ENCODE measurements around the gene SLC6A3. TPM values are rescaled to one million over a fixed set of nuclear protein-coding genes. Genes with fewer than 3 reads are reported as not detected.

Gene SLC6A3
- polyA plus RNA-seq, 6 donors from 2014 or later = 0.09 TPM; not detected in 5

- H3K27ac Mint-ChIP-seq = peak overlapping the region; percentile 98 to 100 (median 99)
- peaks cover 7 to 10% of the 10 kb centered on the region in 2 donors for H3K36me3 Mint-ChIP-seq
- ATAC-seq (ENCODE audit: low read depth in 2 of 2) = no peak
- no peaks in the 10 kb centered on the region for H3K27me3 Mint-ChIP-seq
- no peaks in the 10 kb centered on the region for H3K9me3 Mint-ChIP-seq
- peak overlapping the region in 7 of 8 donors; percentile 76 to 92 (median 87) for H3K4me3 Mint-ChIP-seq
- peaks cover 60 to 87% (median 75%) of the 10 kb centered on the region in 3 donors for H3K4me1 Mint-ChIP-seq
- DNase-seq = no peak
These were observed 38.9 kb upstream of the SLC6A3 start for GRCh38 chr5:1483856-1484729.

DNA sequence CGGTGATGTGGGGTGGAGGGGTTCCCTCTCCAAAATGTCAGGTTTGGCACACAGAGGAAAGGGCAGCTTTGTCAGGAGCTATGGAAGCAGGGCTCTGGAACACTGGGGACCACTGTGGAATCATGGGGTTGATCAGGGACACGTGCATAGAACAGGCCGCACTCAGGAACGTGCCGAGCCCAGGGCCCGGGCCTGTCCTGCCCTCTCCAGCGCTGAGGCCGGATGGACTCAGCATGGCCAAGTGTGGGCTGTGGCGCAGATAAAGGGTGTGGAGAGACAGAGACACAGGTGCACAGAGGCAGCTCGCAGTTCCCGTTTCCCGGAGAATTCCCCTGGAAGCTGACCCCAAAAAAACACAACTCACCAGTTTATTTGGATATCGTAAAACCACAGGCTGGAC is 37.8 kb upstream of the SLC6A3 start:
- Mint-ChIP-seq H3K36me3 (peaks cover 2 to 7% of the 10 kb centered on the region in 2 donors), H3K27me3 (no peaks in the 10 kb centered on the region), H3K4me1 (peaks cover 53 to 85% (median 67%) of the 10 kb centered on the region in 3 donors), H3K27ac (peak overlapping the region; percentile 81 to 98 (median 94)), H3K4me3 (peak overlapping the region in 6 of 8 donors; percentile 44 to 77 (median 68)), H3K9me3 (no peaks in the 10 kb centered on the region)
- ATAC-seq (ENCODE audit: low read depth in 2 of 2) (no peak), DNase-seq (no peak)

DNA sequence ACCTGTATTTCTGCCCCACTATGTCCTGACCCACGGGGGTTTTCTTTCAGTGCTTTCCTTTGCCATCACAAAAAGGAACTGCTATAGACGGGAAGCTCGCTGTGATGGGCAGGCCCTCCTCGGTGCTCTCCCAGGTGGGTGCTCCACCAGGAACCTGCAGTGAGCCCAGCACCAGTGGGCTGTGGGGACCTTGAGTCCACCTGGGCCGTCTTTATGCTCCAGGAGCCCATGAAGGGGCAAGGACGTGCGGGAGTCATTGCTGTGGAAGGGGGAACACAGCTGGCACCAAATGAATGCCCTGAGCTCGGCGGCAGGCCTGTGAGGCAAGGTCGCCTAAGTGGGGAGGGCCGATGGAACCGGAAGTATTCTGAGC is 36.7 kb upstream of the SLC6A3 start:
- H3K4me1 Mint-ChIP-seq = peaks cover 48 to 75% (median 59%) of the 10 kb centered on the region in 3 donors
- H3K9me3 Mint-ChIP-seq = no peaks in the 10 kb centered on the region
- ATAC-seq (ENCODE audit: low read depth in 2 of 2) = no peak
- H3K27ac Mint-ChIP-seq = peak overlapping the region; percentile 76 to 99 (median 97)
- no peak for DNase-seq
- no peaks in the 10 kb centered on the region for H3K27me3 Mint-ChIP-seq
- peak overlapping the region in 6 of 8 donors; percentile 41 to 79 (median 63) for H3K4me3 Mint-ChIP-seq
- H3K36me3 Mint-ChIP-seq = no peaks in the 10 kb centered on the region

DNA sequence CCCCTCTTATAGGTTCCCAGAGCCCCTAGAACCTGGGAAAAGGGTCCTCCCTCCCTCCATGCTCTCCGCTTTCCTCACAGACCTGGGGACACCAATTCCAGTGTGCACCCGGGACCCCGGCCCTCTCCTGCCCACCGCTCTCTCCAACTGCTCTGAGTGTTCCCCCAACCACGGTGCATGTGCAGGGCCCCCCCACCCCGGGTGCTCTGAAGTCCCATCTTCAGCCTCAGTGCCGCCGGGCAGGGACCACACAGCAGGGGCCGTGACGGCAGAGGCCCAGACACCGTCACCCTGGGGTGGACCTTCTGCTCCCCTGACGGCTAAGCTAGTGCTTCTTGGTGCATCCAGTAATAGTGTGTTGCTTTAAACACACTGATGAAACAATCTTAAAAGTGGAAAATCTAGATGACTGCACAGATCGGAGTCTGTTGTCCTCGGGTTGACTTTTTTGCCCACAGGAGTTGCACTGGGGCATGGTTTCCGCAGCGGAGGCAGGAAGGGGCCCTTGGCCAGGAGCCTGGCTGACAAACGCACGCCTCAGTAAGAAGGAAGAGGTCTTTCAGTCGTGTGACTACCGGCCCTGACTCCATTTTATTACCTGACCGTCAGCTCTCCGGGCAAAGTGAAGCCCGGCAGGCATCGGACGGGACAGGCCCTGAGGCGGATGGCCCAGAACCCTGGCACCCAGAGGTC is 36.2 kb upstream of the SLC6A3 start:
- no peak for DNase-seq
- no peaks in the 10 kb centered on the region for H3K9me3 Mint-ChIP-seq
- no peak for ATAC-seq (ENCODE audit: low read depth in 2 of 2)
- H3K4me1 Mint-ChIP-seq = peaks cover 48 to 70% (median 56%) of the 10 kb centered on the region in 3 donors
- peak overlapping the region; percentile 76 to 99 (median 97) for H3K27ac Mint-ChIP-seq
- H3K36me3 Mint-ChIP-seq = no peaks in the 10 kb centered on the region
- peak overlapping the region in 7 of 8 donors; percentile 3 to 79 (median 63) for H3K4me3 Mint-ChIP-seq
- no peaks in the 10 kb centered on the region for H3K27me3 Mint-ChIP-seq

- Mint-ChIP-seq H3K4me3 (peak overlapping the region in 2 of 8 donors; percentile 63 to 77), H3K36me3 (no peaks in the 10 kb centered on the region), H3K27me3 (no peaks in the 10 kb centered on the region), H3K27ac (peak overlapping the region in 5 of 6 donors; percentile 97 to 99 (median 98)), H3K9me3 (no peaks in the 10 kb centered on the region), H3K4me1 (peaks cover 48 to 64% (median 50%) of the 10 kb centered on the region in 3 donors)
- no peak for DNase-seq
- no peak for ATAC-seq (ENCODE audit: low read depth in 2 of 2)
These were observed 35.6 kb upstream of the SLC6A3 start for GRCh38 chr5:1480806-1481205.

- Mint-ChIP-seq H3K4me3 (peak overlapping the region; percentile 16 to 84 (median 51)), H3K27ac (peak overlapping the region; percentile 80 to 99 (median 98)), H3K4me1 (peaks cover 45 to 59% (median 46%) of the 10 kb centered on the region in 3 donors), H3K9me3 (no peaks in the 10 kb centered on the region), H3K36me3 (no peaks in the 10 kb centered on the region), H3K27me3 (no peaks in the 10 kb centered on the region)
- DNase-seq (no peak), ATAC-seq (ENCODE audit: low read depth in 2 of 2) (peak in 1 of 2 donors; percentile 5)
These were observed 35.0 kb upstream of the SLC6A3 start for GRCh38 chr5:1480217-1480616.

DNA sequence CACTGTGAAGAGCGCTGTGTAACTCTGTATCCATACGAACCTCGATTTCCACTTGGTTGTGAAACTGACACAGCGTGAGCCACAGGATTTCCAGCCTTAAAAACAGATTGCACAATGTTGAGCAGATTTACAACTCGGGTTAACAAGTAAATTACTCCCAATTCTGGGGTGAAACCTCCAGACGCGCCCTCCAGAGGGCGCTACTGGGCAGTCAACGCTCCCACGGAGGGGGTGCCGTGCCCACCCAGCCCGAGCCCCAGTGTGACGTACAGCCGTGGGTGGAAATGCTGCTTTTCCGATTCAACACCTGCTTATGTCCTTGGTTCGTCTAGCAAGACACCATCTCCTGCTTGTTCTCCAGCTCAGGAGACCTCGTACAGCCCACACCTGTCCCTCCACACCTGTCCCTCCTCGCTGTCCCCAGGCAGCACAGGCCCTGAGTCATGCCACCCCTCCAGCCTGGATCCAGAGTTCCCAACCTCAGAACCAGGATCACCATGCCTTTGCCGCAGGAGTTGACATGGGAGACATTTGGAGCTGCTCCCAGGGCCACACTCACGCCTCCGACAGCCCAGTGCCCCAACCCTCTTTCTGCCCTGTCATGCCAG is 34.4 kb upstream of the SLC6A3 start:
- H3K27ac Mint-ChIP-seq = peak overlapping the region; percentile 80 to 99 (median 98)
- peaks cover 39 to 54% (median 41%) of the 10 kb centered on the region in 3 donors for H3K4me1 Mint-ChIP-seq
- H3K9me3 Mint-ChIP-seq = no peaks in the 10 kb centered on the region

DNA sequence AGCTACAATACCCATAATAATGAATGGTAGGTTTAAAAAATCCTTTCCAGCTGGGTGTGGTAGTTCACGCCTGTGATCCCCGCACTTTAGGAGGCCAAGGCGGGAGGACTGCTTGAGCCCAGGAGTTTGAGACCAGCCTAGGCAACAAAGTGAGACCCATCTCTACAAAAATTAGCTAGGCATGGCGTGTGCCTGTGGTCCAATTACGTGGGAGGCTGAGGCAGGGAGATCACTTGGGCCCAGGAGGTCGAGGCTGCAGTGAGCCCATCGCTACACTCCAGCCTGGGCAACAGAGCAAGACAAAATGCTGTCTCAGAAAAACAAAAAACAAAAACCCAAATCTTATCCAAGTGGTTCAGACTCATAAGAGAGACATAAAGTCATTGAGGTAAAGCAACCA is 33.8 kb upstream of the SLC6A3 start:
- ATAC-seq (ENCODE audit: low read depth in 2 of 2) (no peak), DNase-seq (no peak)
- Mint-ChIP-seq H3K4me3 (peak overlapping the region in 2 of 8 donors; percentile 39 to 57), H3K4me1 (peaks cover 36 to 48% (median 38%) of the 10 kb centered on the region in 3 donors), H3K27me3 (no peaks in the 10 kb centered on the region), H3K9me3 (no peaks in the 10 kb centered on the region), H3K27ac (peak overlapping the region in 4 of 6 donors; percentile 66 to 98 (median 92)), H3K36me3 (no peaks in the 10 kb centered on the region)

More for the DNA sequence above, 34.4 kb upstream of the SLC6A3 start:
- Mint-ChIP-seq H3K4me3 (peak overlapping the region in 6 of 8 donors; percentile 16 to 79 (median 42)), H3K27me3 (no peaks in the 10 kb centered on the region), H3K36me3 (no peaks in the 10 kb centered on the region)
- DNase-seq (peak; percentile 74), ATAC-seq (ENCODE audit: low read depth in 2 of 2) (peak; percentile 75 to 80)

DNA sequence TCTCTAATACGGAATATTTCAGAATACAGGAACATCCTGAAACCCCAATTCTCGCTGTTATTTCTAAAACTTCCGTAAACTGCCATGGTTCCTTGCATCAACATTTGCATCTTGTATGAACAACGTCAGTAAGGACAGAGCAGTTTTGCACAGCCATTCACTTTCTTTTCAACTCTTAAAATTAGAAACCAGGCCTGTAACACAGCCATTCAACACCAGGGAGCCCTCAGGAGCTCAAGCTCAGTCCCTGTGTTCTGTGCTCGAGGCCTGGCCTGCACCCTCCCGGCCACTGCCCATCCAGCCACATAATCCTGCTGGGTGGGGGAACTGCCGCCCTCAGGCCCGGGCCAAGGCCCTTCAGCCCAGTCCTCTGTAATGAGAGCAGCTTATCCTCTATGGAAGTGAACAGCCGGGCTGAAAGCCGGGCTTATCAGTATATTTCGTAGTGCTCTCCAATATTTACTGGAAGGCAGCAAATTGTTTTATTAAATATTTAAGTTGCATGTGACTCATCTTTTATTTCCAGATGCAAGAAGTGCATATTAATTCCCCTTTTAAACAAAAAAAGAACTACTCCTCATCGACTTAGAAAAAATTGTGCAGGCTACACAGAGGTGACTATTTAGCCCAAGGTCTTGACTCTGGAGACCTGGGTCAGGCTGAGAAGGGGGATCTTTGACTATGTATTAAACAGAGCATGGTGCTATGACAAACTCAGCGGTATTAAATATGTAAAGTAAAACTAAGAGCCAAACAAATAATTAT is 33.2 kb upstream of the SLC6A3 start:
- DNase-seq (no peak), ATAC-seq (ENCODE audit: low read depth in 2 of 2) (no peak)
- Mint-ChIP-seq H3K27me3 (no peaks in the 10 kb centered on the region), H3K9me3 (no peaks in the 10 kb centered on the region), H3K4me3 (peak overlapping the region in 1 of 8 donors; percentile 57), H3K27ac (peak overlapping the region in 3 of 6 donors; percentile 33 to 65 (median 47)), H3K36me3 (no peaks in the 10 kb centered on the region), H3K4me1 (peaks cover 34 to 45% (median 36%) of the 10 kb centered on the region in 3 donors)

GRCh38 chr5:1477341-1477740 is 32.1 kb upstream of the SLC6A3 start:
- DNase-seq = no peak
- Mint-ChIP-seq H3K27me3 (no peaks in the 10 kb centered on the region), H3K36me3 (peaks cover 0 to 8% of the 10 kb centered on the region in 2 donors), H3K9me3 (no peaks in the 10 kb centered on the region), H3K4me3 (no peak overlapping the region), H3K27ac (no peak overlapping the region), H3K4me1 (peaks cover 25 to 37% (median 30%) of the 10 kb centered on the region in 3 donors)
- ATAC-seq (ENCODE audit: low read depth in 2 of 2) = no peak

- DNase-seq = no peak
- peak overlapping the region in 1 of 6 donors; percentile 59 for H3K27ac Mint-ChIP-seq
- peaks cover 23 to 34% (median 26%) of the 10 kb centered on the region in 3 donors for H3K4me1 Mint-ChIP-seq
- peaks cover 0 to 11% of the 10 kb centered on the region in 2 donors for H3K36me3 Mint-ChIP-seq
- H3K27me3 Mint-ChIP-seq = no peaks in the 10 kb centered on the region
- no peak overlapping the region for H3K4me3 Mint-ChIP-seq
- no peak for ATAC-seq (ENCODE audit: low read depth in 2 of 2)
- no peaks in the 10 kb centered on the region for H3K9me3 Mint-ChIP-seq
These were observed 31.7 kb upstream of the SLC6A3 start for GRCh38 chr5:1476967-1477310.

GRCh38 chr5:1476181-1476966 is 31.1 kb upstream of the SLC6A3 start:
- Mint-ChIP-seq H3K36me3 (peaks cover 0 to 17% of the 10 kb centered on the region in 2 donors), H3K27ac (peak overlapping the region in 1 of 6 donors; percentile 90)

More at GRCh38 chr5:1476181-1476966, 31.1 kb upstream of the SLC6A3 start:
- DNase-seq (no peak), ATAC-seq (ENCODE audit: low read depth in 2 of 2) (no peak)
- Mint-ChIP-seq H3K4me1 (peaks cover 21 to 29% (median 23%) of the 10 kb centered on the region in 3 donors), H3K4me3 (no peak overlapping the region), H3K27me3 (no peaks in the 10 kb centered on the region), H3K9me3 (no peaks in the 10 kb centered on the region)

All from naive B cell (primary cell).